ENCODE measurements around the gene TRMT11. TPM values are rescaled to one million over a fixed set of nuclear protein-coding genes. Genes with fewer than 3 reads are reported as not detected.

The TRMT11 gene
- total RNA-seq, 2 experiments from 2014 or later = 21.6 to 22.5 TPM

DNA sequence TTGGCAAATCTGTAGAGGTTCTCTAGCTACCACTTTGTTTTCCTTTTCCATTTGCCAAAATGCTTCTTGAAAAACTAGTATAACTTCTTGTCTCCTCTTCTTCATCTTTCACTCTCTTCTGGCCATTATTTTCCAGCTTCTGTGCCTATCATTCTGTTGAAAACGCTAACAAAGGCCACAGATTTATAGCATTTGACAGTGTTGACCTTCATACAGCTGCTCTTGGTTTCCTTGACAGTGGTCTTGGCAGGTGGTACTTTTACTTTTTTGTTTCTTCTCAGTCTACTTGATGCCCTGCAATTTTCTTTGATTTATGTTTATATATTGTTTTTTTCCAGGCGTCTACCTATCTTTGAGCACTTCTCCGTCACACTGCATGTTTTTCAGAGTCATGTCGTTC lies 23.7 kb downstream of the TRMT11 start:
- no peaks in the 10 kb centered on the region for H3K27me3 ChIP-seq (ENCODE audit: control insufficient read depth in 1 of 2, insufficient read depth in 2 of 2, low read length in 2 of 2)
- no peak overlapping the region for H3K27ac ChIP-seq (ENCODE audit: low read depth in 1 of 2, low read length in 2 of 2)
- H3K4me3 ChIP-seq (ENCODE audit: low read length) = no peak overlapping the region
- H3K4me1 Mint-ChIP-seq (ENCODE audit: low read depth) = no peaks in the 10 kb centered on the region
- H3K9me3 Mint-ChIP-seq = no peaks in the 10 kb centered on the region
- no peaks in the 10 kb centered on the region for H3K27me3 Mint-ChIP-seq
- no peak overlapping the region for H3K4me3 Mint-ChIP-seq
- no peak for TF ChIP-seq CTCF (IDR thresholded peaks at IDR 0.05)
- intact Hi-C loops (cut with DNase I, micrococcal nuclease) = no loop called here
- peaks cover 63% of the 10 kb centered on the region for H3K36me3 ChIP-seq (ENCODE audit: insufficient read depth, low read length)
- ChIA-PET POLR2A (no interaction called here), CTCF (interaction anchor here (1.2 kb wide), 1 partner anchor 15 kb away, joined by 5 read pairs; no protein-coding TSS in a partner anchor)
- H3K27ac Mint-ChIP-seq = no peak overlapping the region
- no peaks in the 10 kb centered on the region for H3K4me1 ChIP-seq (ENCODE audit: insufficient read depth, low read length)
- peaks cover 78% of the 10 kb centered on the region for H3K36me3 Mint-ChIP-seq (ENCODE audit: low read depth)
- DNase-seq = no peak
- no peak for ATAC-seq (ENCODE audit: poor library complexity)
- no peaks in the 10 kb centered on the region for H3K9me3 ChIP-seq (ENCODE audit: control insufficient read depth in 1 of 2, insufficient read depth in 1 of 2, low read length in 2 of 2)

- H3K9me3 ChIP-seq (ENCODE audit: control insufficient read depth in 1 of 2, insufficient read depth in 1 of 2, low read length in 2 of 2) = no peaks in the 10 kb centered on the region
- Mint-ChIP-seq H3K36me3 (ENCODE audit: low read depth) (peaks cover 93% of the 10 kb centered on the region), H3K4me1 (ENCODE audit: low read depth) (no peaks in the 10 kb centered on the region), H3K9me3 (no peaks in the 10 kb centered on the region), H3K4me3 (no peak overlapping the region), H3K27ac (no peak overlapping the region), H3K27me3 (no peaks in the 10 kb centered on the region)
- no peak overlapping the region for H3K27ac ChIP-seq (ENCODE audit: low read depth in 1 of 2, low read length in 2 of 2)
- no peak for DNase-seq
- ATAC-seq (ENCODE audit: poor library complexity) = no peak
- POLR2A ChIA-PET = no interaction called here
- CTCF ChIA-PET = no interaction called here
- H3K27me3 ChIP-seq (ENCODE audit: control insufficient read depth in 1 of 2, insufficient read depth in 2 of 2, low read length in 2 of 2) = no peaks in the 10 kb centered on the region
- no peak for TF ChIP-seq CTCF (IDR thresholded peaks at IDR 0.05)
- H3K4me1 ChIP-seq (ENCODE audit: insufficient read depth, low read length) = no peaks in the 10 kb centered on the region
- H3K4me3 ChIP-seq (ENCODE audit: low read length) = no peak overlapping the region
- H3K36me3 ChIP-seq (ENCODE audit: insufficient read depth, low read length) = peaks cover 68% of the 10 kb centered on the region
- intact Hi-C loops (cut with DNase I, micrococcal nuclease) = no loop called here
These were observed 29.5 kb downstream of the TRMT11 start for GRCh38 chr6:126015863-126016262.

DNA sequence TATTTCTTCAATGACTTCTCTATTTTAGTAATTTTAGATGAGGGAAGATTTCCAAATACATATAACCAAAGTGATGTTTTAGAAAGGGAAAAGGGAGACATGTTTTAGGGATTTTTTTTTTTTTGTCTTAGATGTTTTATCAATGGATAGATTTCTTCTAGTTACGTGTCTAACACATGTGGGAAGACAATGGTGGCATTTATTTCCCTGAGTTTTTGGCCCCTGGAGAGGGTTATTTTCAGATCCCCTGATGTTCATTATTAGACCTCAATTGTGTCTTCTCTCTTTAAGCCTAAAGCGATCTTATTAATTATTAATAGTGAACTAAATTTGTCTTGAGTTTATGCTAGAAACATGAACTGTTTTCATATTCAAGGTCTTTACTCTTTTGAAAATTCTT lies 30.3 kb downstream of the TRMT11 start:
- no peaks in the 10 kb centered on the region for H3K27me3 Mint-ChIP-seq
- Histone ChIP-seq H3K4me1 (ENCODE audit: insufficient read depth, low read length) (no peaks in the 10 kb centered on the region), H3K4me3 (ENCODE audit: low read length) (no peak overlapping the region), H3K27me3 (ENCODE audit: control insufficient read depth in 1 of 2, insufficient read depth in 2 of 2, low read length in 2 of 2) (no peaks in the 10 kb centered on the region), H3K27ac (ENCODE audit: low read depth in 1 of 2, low read length in 2 of 2) (no peak overlapping the region), H3K36me3 (ENCODE audit: insufficient read depth, low read length) (peaks cover 69% of the 10 kb centered on the region), H3K9me3 (ENCODE audit: control insufficient read depth in 1 of 2, insufficient read depth in 1 of 2, low read length in 2 of 2) (no peaks in the 10 kb centered on the region)
- H3K9me3 Mint-ChIP-seq = no peaks in the 10 kb centered on the region
- POLR2A ChIA-PET = no interaction called here
- no peaks in the 10 kb centered on the region for H3K4me1 Mint-ChIP-seq (ENCODE audit: low read depth)
- CTCF ChIA-PET = no interaction called here
- ATAC-seq (ENCODE audit: poor library complexity) = no peak
- H3K4me3 Mint-ChIP-seq = no peak overlapping the region
- TF ChIP-seq CTCF (IDR thresholded peaks at IDR 0.05) = no peak
- H3K36me3 Mint-ChIP-seq (ENCODE audit: low read depth) = peaks cover 93% of the 10 kb centered on the region
- DNase-seq = no peak
- H3K27ac Mint-ChIP-seq = no peak overlapping the region
- intact Hi-C loops (cut with DNase I, micrococcal nuclease) = no loop called here
